ENCODE measurements around the gene NHEJ1.

NHEJ1 gene

DNA sequence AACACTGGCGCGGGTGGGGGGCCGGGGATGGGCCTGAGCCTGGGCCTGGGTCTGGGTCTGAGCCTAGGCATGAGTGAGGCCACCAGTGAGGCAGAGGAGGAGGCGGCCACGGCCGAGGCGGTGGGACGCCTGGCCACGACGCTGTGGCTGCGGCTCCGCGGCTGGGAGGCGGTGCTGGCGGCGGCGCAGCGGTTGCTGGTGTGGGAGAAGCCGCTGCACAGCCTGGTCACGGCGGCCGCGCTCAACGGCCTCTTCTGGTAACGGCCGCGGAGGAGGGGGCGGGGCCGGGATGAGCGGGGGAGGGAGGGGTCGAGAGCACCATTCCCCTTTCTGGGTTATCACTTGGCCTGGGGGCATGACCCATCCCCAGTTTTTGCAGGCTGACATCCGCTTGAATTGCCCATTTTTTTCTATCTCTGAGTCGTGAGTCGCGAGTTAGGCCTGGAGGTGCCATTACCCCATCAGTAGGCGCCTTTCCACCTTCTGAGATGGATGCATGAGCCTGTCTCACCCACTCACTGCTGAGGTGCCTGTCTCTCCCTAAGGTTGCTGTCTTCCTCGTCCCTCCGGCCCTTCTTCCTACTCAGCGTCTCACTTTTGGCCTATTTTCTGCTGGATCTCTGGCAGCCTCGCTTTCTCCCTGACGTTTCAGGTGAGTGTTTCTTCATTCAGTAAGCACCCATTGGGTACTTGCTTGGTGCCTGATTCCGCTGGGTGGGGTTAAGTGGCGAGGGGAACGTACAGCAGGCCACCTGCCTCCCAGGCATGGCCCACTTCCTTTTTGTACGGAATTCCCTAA, 18.0 kb upstream of the NHEJ1 start:
- TF ChIP-seq, protein P1, sequence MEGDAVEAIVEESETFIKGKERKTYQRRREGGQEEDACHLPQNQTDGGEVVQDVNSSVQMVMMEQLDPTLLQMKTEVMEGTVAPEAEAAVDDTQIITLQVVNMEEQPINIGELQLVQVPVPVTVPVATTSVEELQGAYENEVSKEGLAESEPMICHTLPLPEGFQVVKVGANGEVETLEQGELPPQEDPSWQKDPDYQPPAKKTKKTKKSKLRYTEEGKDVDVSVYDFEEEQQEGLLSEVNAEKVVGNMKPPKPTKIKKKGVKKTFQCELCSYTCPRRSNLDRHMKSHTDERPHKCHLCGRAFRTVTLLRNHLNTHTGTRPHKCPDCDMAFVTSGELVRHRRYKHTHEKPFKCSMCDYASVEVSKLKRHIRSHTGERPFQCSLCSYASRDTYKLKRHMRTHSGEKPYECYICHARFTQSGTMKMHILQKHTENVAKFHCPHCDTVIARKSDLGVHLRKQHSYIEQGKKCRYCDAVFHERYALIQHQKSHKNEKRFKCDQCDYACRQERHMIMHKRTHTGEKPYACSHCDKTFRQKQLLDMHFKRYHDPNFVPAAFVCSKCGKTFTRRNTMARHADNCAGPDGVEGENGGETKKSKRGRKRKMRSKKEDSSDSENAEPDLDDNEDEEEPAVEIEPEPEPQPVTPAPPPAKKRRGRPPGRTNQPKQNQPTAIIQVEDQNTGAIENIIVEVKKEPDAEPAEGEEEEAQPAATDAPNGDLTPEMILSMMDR (IDR thresholded peaks at IDR 0.05; ENCODE audit: unreplicated experiment in 3 of 3): no peak
- Mint-ChIP-seq H3K9me3 (no peaks in the 10 kb centered on the region), H3K4me1 (peaks cover 34% of the 10 kb centered on the region), H3K27ac (peak overlapping the region; percentile 82 to 97 (median 83)), H3K36me3 (ENCODE audit: low read depth) (peaks cover 40% of the 10 kb centered on the region), H3K4me3 (peak overlapping the region; percentile 87 to 99 (median 96)), H3K27me3 (ENCODE audit: low read depth) (peaks cover 3% of the 10 kb centered on the region)

DNA sequence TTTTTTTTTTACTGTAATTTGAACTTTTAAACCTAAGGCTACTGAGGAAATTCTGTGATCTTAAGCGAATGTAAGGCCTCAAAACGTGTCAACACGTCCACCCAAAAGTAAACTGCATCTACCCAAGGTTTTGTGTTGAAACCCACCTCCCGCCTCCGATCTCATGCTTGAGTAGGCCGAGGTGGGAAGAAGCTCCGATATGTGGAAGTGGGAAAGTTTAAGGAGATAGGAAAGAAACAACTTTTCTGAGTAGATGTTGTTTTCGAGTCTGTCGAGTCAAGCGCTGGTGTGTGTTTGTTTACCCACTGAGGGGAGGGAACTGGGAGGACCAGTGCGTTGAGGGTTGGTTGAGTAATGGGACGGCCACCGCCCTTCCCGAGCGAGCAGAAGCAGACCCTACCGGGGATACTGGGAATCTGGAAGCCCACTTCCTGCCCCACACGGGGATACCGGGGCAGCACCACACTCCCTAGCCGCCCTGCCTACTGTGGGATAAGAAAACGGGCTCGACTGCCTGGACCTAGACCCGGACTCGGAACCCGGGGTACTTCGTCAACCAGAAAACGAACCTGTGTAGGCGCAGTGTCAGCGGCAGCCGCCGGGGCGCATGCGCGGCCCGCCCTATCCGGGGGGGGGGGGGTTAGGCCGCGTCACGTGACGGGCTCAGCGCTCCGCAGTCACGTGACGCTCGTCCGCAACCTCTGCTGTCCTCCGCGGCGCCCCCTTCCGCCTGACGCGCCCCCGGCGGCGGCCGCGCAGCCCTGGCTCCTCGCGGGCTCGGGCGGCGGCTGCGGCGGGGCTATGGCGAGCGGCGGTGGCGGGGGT, 17.1 kb upstream of the NHEJ1 start, which contains the start of gene RETREG2:
Gene RETREG2 (plus strand): TSS at position 724 of the 825 bp plus-strand sequence. CDS start 78 bp downstream, at position 802.
- H3K27me3 Mint-ChIP-seq (ENCODE audit: low read depth): peaks cover 2% of the 10 kb centered on the region
- peak within 1 kb of the TSS; percentile 97 to 100 (median 99) for H3K4me3 Mint-ChIP-seq
- TF ChIP-seq, protein P1 (IDR thresholded peaks at IDR 0.05; ENCODE audit: unreplicated experiment in 3 of 3): peak; percentile 33 to 45 (median 38)
- H3K36me3 Mint-ChIP-seq (ENCODE audit: low read depth): peaks cover 33% of the 10 kb centered on the region
- H3K9me3 Mint-ChIP-seq: no peaks in the 10 kb centered on the region
- H3K27ac Mint-ChIP-seq: peak within 1 kb of the TSS; percentile 99 to 100 (median 100)
- peaks cover 34% of the 10 kb centered on the region for H3K4me1 Mint-ChIP-seq

DNA sequence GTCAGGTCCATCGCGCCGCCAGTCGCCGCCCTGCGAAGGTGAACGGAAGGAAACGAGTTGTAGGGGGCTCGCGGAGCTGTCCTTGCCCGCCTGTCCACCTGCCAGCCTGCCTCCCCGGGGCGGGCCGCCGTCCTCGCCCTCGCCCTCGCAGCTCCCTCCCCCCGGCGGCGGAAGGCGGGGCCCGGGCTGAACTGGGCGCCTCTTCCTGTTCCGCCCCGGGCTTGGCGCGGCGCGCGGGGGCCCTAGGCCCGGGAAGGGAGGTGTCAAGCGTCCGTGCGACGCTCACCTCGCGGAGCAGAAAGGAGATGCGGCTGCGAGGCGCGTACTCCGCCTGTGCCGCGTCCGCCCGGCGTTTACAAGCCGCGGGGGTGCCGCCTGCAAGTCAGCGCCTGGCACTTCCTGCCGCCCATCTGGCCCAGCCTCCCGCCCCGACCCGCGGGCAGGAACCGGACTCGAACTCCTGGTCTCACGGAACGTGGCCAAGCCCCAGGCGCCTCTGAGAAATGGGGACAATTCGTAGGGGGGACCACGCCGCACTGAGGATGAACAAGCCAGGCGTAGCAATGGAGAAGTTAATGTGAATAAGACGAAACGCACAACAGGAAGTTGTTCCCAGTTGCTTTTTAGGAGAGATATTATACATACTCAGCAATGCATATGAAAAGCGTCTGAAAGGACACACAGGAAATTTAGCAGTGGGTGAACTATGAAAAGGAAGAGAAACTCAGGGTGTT, 16.4 kb upstream of the NHEJ1 start, which contains the start of gene CNPPD1:
Gene CNPPD1 (minus strand): TSS at position 108 of the 734 bp plus-strand sequence. CDS start 97 bp downstream, at position 11.
- peak within 1 kb of the TSS; percentile 97 to 100 (median 99) for H3K4me3 Mint-ChIP-seq
- H3K27me3 Mint-ChIP-seq (ENCODE audit: low read depth): no peaks in the 10 kb centered on the region
- no peaks in the 10 kb centered on the region for H3K9me3 Mint-ChIP-seq
- TF ChIP-seq, protein P1 (IDR thresholded peaks at IDR 0.05; ENCODE audit: unreplicated experiment in 3 of 3): no peak
- peaks cover 34% of the 10 kb centered on the region for H3K36me3 Mint-ChIP-seq (ENCODE audit: low read depth)
- peak within 1 kb of the TSS; percentile 99 to 100 (median 100) for H3K27ac Mint-ChIP-seq
- H3K4me1 Mint-ChIP-seq: peaks cover 34% of the 10 kb centered on the region

DNA sequence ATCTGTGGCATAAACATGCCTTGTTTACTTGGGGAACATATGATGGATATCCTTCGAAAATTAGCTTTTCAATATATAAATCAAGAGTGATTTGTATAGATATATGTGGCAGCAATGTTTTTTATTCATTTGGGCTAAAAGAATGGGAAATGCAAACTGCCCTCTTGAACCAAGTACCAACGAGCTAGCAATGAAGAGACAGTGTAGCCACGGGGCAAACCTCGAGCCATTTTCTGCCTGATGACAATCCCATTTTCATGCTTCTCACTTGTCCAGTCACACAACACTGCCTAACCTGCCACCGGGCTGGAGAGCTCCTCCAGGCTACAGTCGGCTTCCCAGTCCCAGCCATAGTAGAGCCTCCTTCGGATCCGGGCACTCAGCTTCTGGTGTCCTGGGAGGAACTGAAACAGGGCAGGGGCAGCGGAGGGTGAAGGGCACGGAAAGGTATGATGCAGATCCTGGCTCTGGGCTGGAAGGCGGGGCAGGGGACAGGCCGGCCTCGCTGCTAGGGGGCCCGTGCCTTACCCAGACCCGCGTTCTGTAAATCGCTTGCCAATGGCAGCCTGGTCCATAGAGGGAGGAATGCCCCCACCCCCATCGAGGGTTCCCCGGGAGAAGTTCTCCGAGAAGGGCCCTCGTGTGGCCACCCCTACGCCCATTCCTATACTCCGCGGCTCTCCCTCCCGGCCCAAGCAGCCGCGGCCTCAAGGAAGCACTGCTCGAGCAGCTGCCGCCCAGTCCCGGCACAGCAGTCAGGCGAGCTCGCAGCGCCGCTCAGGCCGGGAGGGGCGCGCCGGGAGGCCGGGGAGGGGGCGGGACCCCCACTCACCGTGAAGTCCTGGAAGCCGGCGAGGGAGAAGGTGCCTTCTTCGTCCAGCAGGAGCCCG, 15.6 kb upstream of the NHEJ1 start:
- peaks cover 35% of the 10 kb centered on the region for H3K36me3 Mint-ChIP-seq (ENCODE audit: low read depth)
- no peaks in the 10 kb centered on the region for H3K27me3 Mint-ChIP-seq (ENCODE audit: low read depth)
- peak overlapping the region; percentile 97 to 100 (median 99) for H3K4me3 Mint-ChIP-seq
- peak overlapping the region; percentile 60 to 99 (median 88) for H3K27ac Mint-ChIP-seq
- TF ChIP-seq, protein P1 (IDR thresholded peaks at IDR 0.05; ENCODE audit: unreplicated experiment in 3 of 3): peak in 2 of 3 experiments; percentile 22 to 29
- peaks cover 39% of the 10 kb centered on the region for H3K4me1 Mint-ChIP-seq
- no peaks in the 10 kb centered on the region for H3K9me3 Mint-ChIP-seq

DNA sequence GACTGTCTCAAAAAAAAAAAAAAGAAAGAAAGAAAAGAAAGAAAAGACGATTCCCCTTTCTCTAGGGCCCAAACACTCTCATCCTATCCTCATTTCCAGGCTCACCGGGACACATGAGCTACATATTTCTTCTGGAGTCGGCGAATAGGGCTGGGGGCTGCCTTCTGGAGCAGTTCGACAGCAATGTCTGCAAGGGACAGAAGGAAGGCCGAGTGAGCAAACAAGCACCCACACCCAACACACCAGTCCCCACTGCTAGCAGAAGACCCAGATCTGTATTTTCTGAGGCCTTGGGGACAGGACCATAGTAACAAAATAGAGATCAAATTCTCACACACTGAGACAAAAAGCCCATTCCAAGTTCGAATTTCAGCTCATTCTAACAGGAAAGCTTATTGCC, 14.9 kb upstream of the NHEJ1 start:
- Mint-ChIP-seq H3K4me1 (peaks cover 37% of the 10 kb centered on the region), H3K27ac (peak overlapping the region in 2 of 3 experiments; percentile 60 to 99), H3K4me3 (peak overlapping the region; percentile 97 to 100 (median 99))

More for the DNA sequence above, 14.9 kb upstream of the NHEJ1 start:
- Mint-ChIP-seq H3K36me3 (ENCODE audit: low read depth) (peaks cover 29% of the 10 kb centered on the region), H3K27me3 (ENCODE audit: low read depth) (no peaks in the 10 kb centered on the region), H3K9me3 (no peaks in the 10 kb centered on the region)
- TF ChIP-seq, protein P1 (IDR thresholded peaks at IDR 0.05; ENCODE audit: unreplicated experiment in 3 of 3): no peak
